SJSA1 (cell line): ENCODE measurements around the gene BBS12. TPM values are rescaled to one million over a fixed set of nuclear protein-coding genes. Genes with fewer than 3 reads are reported as not detected.

Experiments
- DNase-seq, 2 experiments: peaks; one replicate each; pipeline ENCODE4 v3.0.0-alpha.2; 2015 to 2020; ENCODE audit warnings: low spot score in 2 of 2, low read depth in 1 of 2
- H3K27ac ChIP-seq: fragments of 250-450 bp; sonication (Bioruptor Pico); 2 replicates; pipeline ENCODE4 v1.5.1; 2020; ENCODE audit warnings: mild to moderate bottlenecking, moderate library complexity
- H3K27me3 ChIP-seq: fragments of 250-450 bp; sonication (Bioruptor Pico); replicated peaks from 2 replicates; pipeline ENCODE4 v1.5.1; 2020; ENCODE audit warnings: mild to moderate bottlenecking, moderate library complexity
- H3K36me3 ChIP-seq: fragments of 250-450 bp; sonication (Bioruptor Pico); 2 replicates; pipeline ENCODE4 v1.5.1; 2020; ENCODE audit warnings: mild to moderate bottlenecking
- H3K4me1 ChIP-seq: fragments of 250-450 bp; sonication (Bioruptor Pico); replicated peaks from 2 replicates; pipeline ENCODE4 v1.6.1; 2021; ENCODE audit warnings: mild to moderate bottlenecking
- H3K4me3 ChIP-seq: fragments of 250-450 bp; sonication (Bioruptor Pico); 2 replicates; pipeline ENCODE4 v1.5.1; 2020; ENCODE audit warnings: mild to moderate bottlenecking
- H3K9me3 ChIP-seq: fragments of 250-450 bp; sonication (Bioruptor Pico); replicated peaks from 2 replicates; pipeline ENCODE4 v1.5.1; 2020; ENCODE audit warnings: mild to moderate bottlenecking
- total RNA-seq: library from RNA; depleted of rRNA; stranded (reverse); fragments of >200 nt; shearing (Covaris generic); gene quantifications from 2 replicates; pipeline ENCODE4 v1.2.3, GENCODE V29; 2014; rRNA removed

The BBS12 gene
- 2.9 and 3.3 TPM in 2 replicates for total RNA-seq

DNA sequence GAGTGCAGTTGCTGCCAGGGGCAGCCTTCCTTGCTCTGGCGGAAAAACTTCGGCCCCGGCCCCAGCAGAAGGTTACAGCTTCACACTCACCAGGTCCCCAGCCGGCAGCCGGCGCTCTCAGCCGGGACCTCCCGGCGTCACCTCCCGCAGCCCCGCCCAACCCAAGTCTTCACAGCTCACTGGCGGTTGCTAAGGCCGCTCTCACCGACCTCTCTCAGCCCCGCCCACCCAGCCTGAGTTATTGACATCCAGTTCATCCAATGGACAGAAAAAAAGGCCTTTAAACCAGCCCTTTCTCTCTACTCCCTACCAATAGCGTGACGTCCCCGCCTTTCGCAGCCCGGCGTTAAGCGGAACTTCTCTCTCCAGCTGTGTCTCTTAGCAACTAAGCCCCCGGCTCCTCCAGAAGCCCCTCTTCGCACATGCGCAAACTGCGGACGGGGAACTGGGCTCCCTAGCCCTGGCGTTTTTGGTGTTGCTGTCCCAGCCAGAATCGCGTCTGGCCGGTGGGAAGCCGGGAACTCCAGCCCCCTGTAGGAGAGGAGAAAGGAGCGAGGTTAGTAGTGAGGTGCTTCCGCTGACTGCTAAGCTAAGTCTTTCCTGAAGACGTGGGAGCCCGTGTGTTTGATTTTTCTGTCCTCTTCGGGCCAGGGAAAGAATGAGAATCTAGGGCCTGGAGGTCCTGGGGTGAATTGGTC is at the start of gene BBS12:
Gene BBS12, plus strand, starts transcription at position 376 of the 698 bp plus-strand sequence. CDS start 9,189 bp downstream, outside the sequence.
- Histone ChIP-seq H3K4me3 (peak within 1 kb of the TSS; percentile 50), H3K27me3 (no peaks in the 10 kb centered on the region), H3K27ac (peak within 1 kb of the TSS; percentile 64), H3K36me3 (no peaks in the 10 kb centered on the region), H3K4me1 (peaks cover 10% of the 10 kb centered on the region), H3K9me3 (no peaks in the 10 kb centered on the region)
- peak; percentile 99 for DNase-seq

DNA sequence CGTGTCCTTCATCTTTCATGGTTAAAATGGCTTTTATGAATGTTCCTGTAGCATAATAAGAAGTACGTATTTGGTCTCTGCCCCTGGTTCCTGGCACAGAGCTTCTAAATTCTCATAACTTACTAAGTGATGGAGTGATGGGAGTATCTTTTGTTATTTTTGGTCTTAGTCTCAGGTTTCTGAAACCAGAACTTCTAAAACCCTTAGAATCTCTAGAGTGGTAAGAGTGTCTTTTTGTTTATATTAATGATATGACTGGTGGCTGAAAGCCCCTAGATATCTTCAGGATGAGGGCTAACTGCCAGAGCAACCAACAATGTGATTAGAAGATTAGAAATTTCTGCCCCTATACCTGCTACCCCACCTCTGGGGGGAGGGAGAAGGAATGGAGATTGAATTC is 45.8 kb upstream of the BBS12 start:
- H3K36me3 ChIP-seq: no peaks in the 10 kb centered on the region
- 0 out of 2 replicates have a peak, but pooled peaks cover 2% of the 10 kb centered on the region for H3K9me3 ChIP-seq
- H3K4me1 ChIP-seq: no peaks in the 10 kb centered on the region; the same call in 1 of the 2 replicates
- DNase-seq: no peak
- H3K4me3 ChIP-seq: no peak overlapping the region
- no peaks in the 10 kb centered on the region for H3K27me3 ChIP-seq
- no peak overlapping the region for H3K27ac ChIP-seq

DNA sequence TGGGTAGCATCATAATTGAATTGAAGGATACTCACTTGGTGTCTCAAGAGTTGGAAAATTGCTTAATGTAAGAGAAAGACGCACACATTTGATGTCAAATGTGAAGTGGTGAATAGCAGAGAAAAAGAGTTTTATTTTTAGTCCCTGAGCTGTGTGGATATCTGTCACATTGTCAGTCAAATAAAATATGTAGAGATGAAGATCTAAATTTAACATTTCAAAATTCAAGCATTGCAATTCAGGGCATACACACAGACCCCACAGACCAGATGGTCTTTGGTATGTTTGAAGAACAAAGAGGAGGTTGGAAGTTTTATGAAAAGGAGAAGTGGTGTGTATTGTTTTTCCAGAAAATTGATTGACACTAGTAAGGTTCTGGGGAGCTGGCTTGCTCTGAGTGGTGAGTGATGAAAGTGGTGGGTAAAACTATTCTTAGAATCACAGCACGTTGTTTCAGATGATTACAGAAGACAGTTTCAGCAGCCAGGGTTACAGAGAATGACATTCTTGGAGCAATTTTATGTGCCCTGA is 44.9 kb upstream of the BBS12 start:
- no peak overlapping the region for H3K27ac ChIP-seq
- DNase-seq: no peak

DNA sequence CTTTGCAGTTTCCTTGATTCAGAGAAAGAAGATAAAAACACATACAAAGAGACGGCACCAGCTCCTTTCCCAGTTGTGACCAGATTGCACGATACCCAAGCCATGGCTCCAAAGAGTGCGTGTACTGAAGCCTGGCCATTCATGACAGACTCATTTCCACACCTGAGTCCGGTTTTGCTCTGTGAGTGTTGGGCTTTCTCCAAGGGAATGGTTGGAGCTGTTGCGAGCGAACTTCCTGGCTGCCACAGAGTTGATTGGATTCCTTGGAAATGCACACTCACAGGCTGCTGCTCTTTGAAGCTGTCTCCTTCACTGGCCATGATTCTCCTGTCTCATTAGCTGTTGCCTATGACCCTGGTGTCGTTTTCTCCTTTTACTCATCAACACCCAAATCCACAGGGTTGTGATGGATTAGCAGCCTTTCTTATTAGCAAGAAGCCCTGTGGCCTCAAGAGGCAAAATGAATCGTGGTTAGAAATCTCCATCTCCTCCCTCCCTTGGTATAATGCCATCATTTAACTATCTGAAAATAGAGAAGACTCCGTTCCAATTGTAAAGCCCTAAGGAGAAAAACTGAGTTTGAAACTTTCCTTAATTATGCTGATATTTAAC is 43.9 kb upstream of the BBS12 start:
- Histone ChIP-seq H3K36me3 (no peaks in the 10 kb centered on the region), H3K27me3 (no peaks in the 10 kb centered on the region), H3K27ac (no peak overlapping the region), H3K9me3 (no peaks in the 10 kb centered on the region), H3K4me1 (no peaks in the 10 kb centered on the region; the same call in 1 of the 2 replicates), H3K4me3 (no peak overlapping the region)
- no peak for DNase-seq

More for the DNA sequence above, 44.9 kb upstream of the BBS12 start:
- Histone ChIP-seq H3K36me3 (no peaks in the 10 kb centered on the region), H3K4me1 (no peaks in the 10 kb centered on the region; the same call in 1 of the 2 replicates), H3K4me3 (no peak overlapping the region), H3K9me3 (0 out of 2 replicates have a peak, but pooled peaks cover 2% of the 10 kb centered on the region), H3K27me3 (no peaks in the 10 kb centered on the region)

DNA sequence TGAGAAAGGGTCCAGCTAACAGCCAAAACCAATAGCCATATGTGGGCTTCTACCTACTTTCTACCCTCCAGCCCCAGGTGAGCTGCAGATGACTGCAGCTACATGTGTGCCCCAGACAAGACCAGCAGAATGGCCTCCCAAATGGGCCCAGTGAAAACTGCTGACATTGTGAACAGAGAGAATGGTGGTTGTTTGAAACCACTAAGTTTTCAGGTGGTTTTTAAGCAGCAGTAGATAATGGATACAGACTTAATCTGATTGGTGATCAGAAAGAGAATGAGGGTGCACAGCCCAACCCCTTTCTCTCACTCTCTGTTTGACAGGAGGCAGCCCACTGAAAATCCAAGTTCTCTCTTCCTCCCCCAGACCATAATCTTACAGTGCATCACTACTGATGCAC is 42.5 kb upstream of the BBS12 start:
- H3K36me3 ChIP-seq: no peaks in the 10 kb centered on the region
- no peaks in the 10 kb centered on the region for H3K27me3 ChIP-seq
- H3K4me1 ChIP-seq: no peaks in the 10 kb centered on the region; the same call in 1 of the 2 replicates
- no peak overlapping the region for H3K27ac ChIP-seq
- DNase-seq: no peak
- no peak overlapping the region for H3K4me3 ChIP-seq
- no peaks in the 10 kb centered on the region for H3K9me3 ChIP-seq

DNA sequence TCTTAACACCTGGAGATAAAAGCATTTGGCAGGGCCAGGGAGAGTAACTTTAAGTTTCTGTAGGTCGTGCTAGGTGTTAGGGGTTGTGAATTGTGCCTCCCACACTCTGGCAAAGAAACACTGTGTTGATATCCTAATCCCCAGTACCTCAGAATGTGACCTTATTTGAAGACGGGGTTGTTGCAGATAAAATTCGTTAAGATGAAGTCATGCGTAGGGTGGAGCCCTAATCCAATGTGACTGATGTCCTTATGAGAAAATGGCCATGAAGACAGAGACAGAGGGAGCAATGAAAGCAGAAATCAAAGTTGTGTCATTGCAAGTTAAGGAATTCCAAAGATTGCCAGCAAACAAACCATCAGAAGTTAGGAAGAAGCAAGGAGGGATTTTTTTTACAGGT is 40.5 kb upstream of the BBS12 start:
- Histone ChIP-seq H3K27ac (no peak overlapping the region), H3K4me3 (no peak overlapping the region), H3K36me3 (no peaks in the 10 kb centered on the region), H3K27me3 (no peaks in the 10 kb centered on the region), H3K4me1 (no peaks in the 10 kb centered on the region; the same call in 1 of the 2 replicates), H3K9me3 (no peaks in the 10 kb centered on the region)
- no peak for DNase-seq

DNA sequence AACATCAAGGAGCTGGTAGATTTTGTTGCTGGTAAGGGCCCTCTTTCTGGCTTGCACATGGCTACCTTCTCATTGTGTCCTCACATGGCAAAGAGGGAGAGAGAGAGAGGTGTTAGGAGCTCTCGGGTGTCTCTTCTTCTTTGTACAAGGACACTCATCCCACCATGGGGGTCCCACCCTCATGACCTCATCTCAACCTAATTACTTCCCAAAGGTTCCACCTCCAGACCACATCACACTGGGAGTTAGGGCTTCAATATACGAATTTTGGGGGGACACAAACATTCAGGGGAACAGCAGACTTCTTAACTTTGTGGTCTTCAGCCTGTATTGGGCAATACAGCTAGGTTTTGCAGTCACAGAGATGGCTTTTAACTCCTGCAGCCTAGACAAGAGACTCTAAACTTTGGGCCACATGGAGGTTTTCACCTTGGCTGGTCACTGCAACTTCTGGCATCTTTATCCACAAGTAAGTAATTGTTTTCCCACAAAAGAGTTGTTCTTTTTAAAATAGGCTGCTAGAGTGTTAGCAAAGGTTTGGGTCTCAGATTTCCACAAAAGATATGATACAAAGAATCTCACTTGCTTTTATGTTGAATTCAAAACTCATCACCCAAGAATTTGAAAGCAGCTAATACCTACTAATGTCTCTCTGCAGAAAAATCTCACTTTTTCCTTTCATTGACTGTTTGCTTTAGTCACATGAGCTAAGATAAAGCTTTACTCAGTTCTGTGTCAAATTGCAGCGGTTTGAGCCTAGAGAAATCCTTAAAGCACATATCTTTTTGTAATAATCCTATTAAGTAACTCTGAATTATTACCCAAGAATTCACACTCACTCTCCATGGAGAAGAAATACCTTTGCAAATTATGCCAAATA is 39.6 kb upstream of the BBS12 start:
- Histone ChIP-seq H3K4me1 (no peaks in the 10 kb centered on the region; the same call in 1 of the 2 replicates), H3K9me3 (no peaks in the 10 kb centered on the region), H3K27ac (no peak overlapping the region), H3K27me3 (no peaks in the 10 kb centered on the region), H3K4me3 (no peak overlapping the region), H3K36me3 (no peaks in the 10 kb centered on the region)
- no peak for DNase-seq

DNA sequence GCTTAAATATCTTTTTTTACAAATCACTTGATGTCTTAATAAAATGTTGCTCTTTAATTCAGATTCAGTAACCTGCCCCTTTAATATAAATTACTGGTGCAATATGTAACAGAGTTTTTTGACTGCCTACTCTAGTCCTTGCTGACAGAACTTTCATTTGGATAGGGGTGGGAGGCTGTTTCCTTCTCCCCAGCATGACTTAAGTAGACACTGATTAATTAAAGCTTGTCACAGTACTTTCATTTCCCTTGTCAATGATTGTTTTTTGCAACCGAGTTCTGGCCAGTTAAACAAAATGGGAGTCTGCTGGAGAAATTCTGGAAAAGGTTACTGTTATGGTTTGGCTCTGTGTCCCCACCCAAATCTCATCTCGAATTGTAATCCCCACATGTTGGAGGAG is 37.3 kb upstream of the BBS12 start:
- Histone ChIP-seq H3K9me3 (no peaks in the 10 kb centered on the region), H3K4me3 (no peak overlapping the region), H3K27me3 (no peaks in the 10 kb centered on the region), H3K4me1 (no peaks in the 10 kb centered on the region), H3K27ac (no peak overlapping the region), H3K36me3 (no peaks in the 10 kb centered on the region)
- DNase-seq: no peak

DNA sequence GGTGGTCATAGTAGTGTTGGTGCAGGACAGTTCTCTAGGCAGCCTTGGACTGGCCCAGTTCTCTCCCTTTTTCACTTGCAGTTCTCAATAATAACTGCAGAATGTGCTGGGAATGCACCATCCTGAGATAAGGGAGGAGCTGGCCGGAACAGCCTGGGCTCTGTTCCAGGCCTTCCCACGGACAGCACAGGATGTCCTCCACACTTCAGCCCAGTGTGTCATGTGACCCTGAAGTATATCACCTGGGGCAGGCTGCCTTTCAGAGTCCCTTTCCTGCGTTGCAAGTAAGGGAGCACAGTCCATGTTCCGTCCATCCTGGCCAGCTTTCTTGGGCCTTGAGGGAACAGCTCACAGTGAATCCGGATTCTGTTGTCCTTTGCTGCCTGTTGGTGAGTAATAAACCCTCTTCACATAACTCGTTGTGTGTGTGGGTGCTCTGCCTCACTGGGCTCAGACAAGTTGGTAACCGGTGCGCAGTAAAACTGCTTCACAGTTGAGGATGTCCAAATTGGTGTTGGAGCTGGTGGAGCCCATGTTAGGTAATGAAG is 32.3 kb upstream of the BBS12 start:
- no peaks in the 10 kb centered on the region for H3K27me3 ChIP-seq
- no peaks in the 10 kb centered on the region for H3K4me1 ChIP-seq
- H3K4me3 ChIP-seq: no peak overlapping the region
- no peak for DNase-seq
- H3K36me3 ChIP-seq: no peaks in the 10 kb centered on the region
- H3K9me3 ChIP-seq: no peaks in the 10 kb centered on the region
- H3K27ac ChIP-seq: no peak overlapping the region

DNA sequence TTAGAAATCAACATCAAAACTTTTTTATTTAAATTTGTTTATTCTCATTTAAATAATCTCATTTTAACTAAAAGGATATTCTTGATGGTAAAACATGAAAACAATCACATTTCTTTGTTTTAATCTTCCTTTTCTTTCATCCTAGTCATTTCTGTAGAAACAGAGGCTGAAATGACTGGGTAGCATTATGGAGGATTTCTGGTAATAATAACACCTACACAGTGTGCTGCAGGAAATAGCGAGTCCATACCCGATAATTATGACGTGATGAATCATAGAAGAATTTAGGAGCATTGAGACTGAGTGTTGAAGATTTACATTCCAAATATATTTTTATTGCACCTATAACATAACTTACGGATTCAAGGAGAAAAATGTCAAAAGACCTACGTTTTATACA is 31.4 kb upstream of the BBS12 start:
- Histone ChIP-seq H3K27me3 (no peaks in the 10 kb centered on the region), H3K27ac (no peak overlapping the region), H3K4me1 (no peaks in the 10 kb centered on the region), H3K9me3 (no peaks in the 10 kb centered on the region), H3K36me3 (no peaks in the 10 kb centered on the region), H3K4me3 (no peak overlapping the region)
- DNase-seq: no peak

DNA sequence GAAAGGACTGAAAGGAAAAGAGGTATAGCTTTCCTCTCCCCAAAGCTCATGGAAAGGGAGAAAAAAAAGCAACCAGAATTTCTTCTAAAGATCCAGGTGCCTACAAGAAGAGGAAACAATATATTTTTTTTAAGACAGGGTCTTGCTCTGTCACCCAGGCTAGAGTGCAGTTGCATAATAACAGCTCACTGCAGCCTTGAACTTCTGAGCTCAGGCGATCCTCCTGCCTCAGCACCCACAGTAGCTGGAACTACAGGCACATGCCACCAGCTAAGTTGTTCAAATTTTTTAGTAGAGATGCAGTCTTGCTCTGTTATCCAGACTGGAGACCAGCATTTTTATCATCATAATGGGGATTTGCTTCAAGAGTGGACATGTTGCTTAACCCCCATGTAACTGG is 30.5 kb upstream of the BBS12 start:
- H3K4me1 ChIP-seq: no peaks in the 10 kb centered on the region
- H3K9me3 ChIP-seq: no peaks in the 10 kb centered on the region
- H3K27ac ChIP-seq: no peak overlapping the region
- no peaks in the 10 kb centered on the region for H3K27me3 ChIP-seq
- no peak for DNase-seq
- H3K4me3 ChIP-seq: no peak overlapping the region
- H3K36me3 ChIP-seq: no peaks in the 10 kb centered on the region

DNA sequence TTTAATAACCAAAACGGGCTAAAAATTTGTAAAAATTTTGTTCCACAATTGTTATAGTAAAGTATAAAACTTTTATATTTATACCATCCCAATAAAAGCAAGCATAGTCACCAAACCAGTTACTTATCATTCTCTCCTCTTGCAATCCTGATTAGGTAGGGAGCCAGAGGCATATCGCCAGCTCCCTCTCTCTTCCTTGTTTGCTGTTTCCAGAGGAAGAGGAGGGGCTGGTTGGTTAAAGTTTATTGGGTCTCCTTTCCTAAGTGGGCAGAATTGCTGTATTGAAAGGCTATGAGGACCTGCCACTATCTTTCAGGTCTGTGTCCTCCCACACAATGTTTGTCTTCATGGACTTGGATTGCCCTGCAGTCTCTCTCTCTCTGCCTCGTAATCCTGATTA is 29.6 kb upstream of the BBS12 start:
- Histone ChIP-seq H3K4me3 (no peak overlapping the region), H3K27ac (no peak overlapping the region), H3K4me1 (no peaks in the 10 kb centered on the region), H3K9me3 (no peaks in the 10 kb centered on the region), H3K27me3 (no peaks in the 10 kb centered on the region), H3K36me3 (no peaks in the 10 kb centered on the region)
- DNase-seq: no peak

DNA sequence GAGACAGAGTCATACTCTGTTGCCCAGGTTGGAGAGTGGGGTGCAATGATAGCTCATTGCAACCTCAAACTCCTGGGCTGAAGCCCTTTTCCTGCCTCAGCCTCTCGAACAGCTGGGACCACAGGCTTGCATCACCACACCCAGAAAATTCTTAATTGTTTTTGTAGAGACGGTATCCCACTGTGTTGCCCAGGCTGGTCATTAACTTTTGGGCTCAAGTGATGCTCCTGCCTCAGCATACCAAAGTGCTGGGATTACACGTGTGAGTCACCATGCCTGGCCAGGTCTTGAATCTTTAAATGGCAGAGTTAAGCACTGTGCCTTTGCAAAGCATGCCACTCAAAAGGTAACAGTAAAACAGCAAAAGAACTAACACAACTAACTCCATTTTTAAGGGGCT is 28.6 kb upstream of the BBS12 start:
- no peaks in the 10 kb centered on the region for H3K36me3 ChIP-seq
- no peaks in the 10 kb centered on the region for H3K4me1 ChIP-seq
- no peak for DNase-seq
- no peak overlapping the region for H3K4me3 ChIP-seq
- H3K27ac ChIP-seq: no peak overlapping the region
- H3K9me3 ChIP-seq: no peaks in the 10 kb centered on the region
- H3K27me3 ChIP-seq: no peaks in the 10 kb centered on the region
